Measurements from ENCODE around the gene EDN3. TPM values are rescaled to one million over a fixed set of nuclear protein-coding genes. Genes with fewer than 3 reads are reported as not detected.

The EDN3 gene
- total and polyA plus RNA-seq, 2 of the 8 experiments (the other 6 are each of a cell fraction or from before 2014, with no cell fraction given), result 0.17 to 0.38 TPM

- Histone ChIP-seq H3K23me2 (ENCODE audit: low read depth, low read length) (no peaks in the 10 kb centered on the region), H2AFZ (ENCODE audit: low read length) (no peak overlapping the region), H3K56ac (replicated peaks; ENCODE audit: insufficient read length, low read depth, low read length) (no peak overlapping the region), H2BK15ac (ENCODE audit: low read length) (no peak overlapping the region), H3K79me1 (ENCODE audit: low read depth, low read length) (no peaks in the 10 kb centered on the region), H4K5ac (ENCODE audit: insufficient read length, low read depth, low read length) (no peak overlapping the region), H2BK20ac (ENCODE audit: low read length) (no peak overlapping the region), H2BK120ac (replicated peaks; ENCODE audit: low read depth, low read length) (no peak overlapping the region), H3K14ac (ENCODE audit: insufficient read length) (no peak overlapping the region), H3K27me3 (replicated peaks in 1 of 4; ENCODE audit: control insufficient read depth in 3 of 4, extremely low read depth in 1 of 4, insufficient read depth in 3 of 4, low read length in 3 of 4) (no peaks in the 10 kb centered on the region; a peak in 1 of 7 replicates), H3K4me1 (replicated peaks in 1 of 4; ENCODE audit: control insufficient read depth in 3 of 4, insufficient read depth in 4 of 4, low read length in 3 of 4) (peaks cover 0 to 2% (median 0%) of the 10 kb centered on the region in 4 experiments; a peak in 1 of 7 replicates), H3K36me3 (ENCODE audit: control insufficient read depth in 2 of 4, insufficient read depth in 4 of 4, low read length in 3 of 4) (no peaks in the 10 kb centered on the region), H3K27ac (ENCODE audit: low read depth, low read length) (no peak overlapping the region), H3K4me3 (ENCODE audit: extremely low read depth in 1 of 4, insufficient read depth in 2 of 4, low read depth in 3 of 4, low read length in 4 of 4) (no peak overlapping the region), H3K23ac (ENCODE audit: insufficient read length) (no peak overlapping the region), H3K9me3 (ENCODE audit: insufficient read depth in 2 of 2, low read depth in 1 of 2, low read length in 1 of 2) (no peaks in the 10 kb centered on the region), H2BK12ac (ENCODE audit: low read depth, low read length) (no peak overlapping the region), H3K79me2 (ENCODE audit: control insufficient read depth in 1 of 2, insufficient read depth in 2 of 2, low read length in 2 of 2) (no peaks in the 10 kb centered on the region), H2AK5ac (ENCODE audit: low read depth, low read length) (no peak overlapping the region), H3K9ac (replicated peaks in 1 of 4; ENCODE audit: extremely low read depth in 1 of 4, low read depth in 3 of 4, low read length in 3 of 4) (no peak overlapping the region), H3K4me2 (ENCODE audit: insufficient read depth in 1 of 2, low read depth in 2 of 2, low read length in 2 of 2) (no peak overlapping the region), H4K8ac (ENCODE audit: extremely low read depth, insufficient read depth, low read length) (no peak overlapping the region), H4K20me1 (replicated peaks in 1 of 2; ENCODE audit: control insufficient read depth in 1 of 2, insufficient read depth in 2 of 2, low read length in 2 of 2) (no peaks in the 10 kb centered on the region), H4K91ac (replicated peaks; ENCODE audit: insufficient read length, low read length) (no peak overlapping the region), H3K18ac (ENCODE audit: extremely low read depth, low read length) (no peak overlapping the region), H2BK5ac (ENCODE audit: low read depth, low read length) (no peak overlapping the region), H3K4ac (replicated peaks; ENCODE audit: insufficient read length, low read depth, low read length) (no peak overlapping the region)
- POLR2A ChIA-PET (ENCODE audit: partially characterized antibody), result no interaction called here
- DNase-seq (ENCODE audit: low read depth in 1 of 2, low spot score in 2 of 2), result no peak
- no peak for FAIRE-seq
- 94% methylated on average over 16 of the region's 16 CpGs; no CpG with 5 or more reads in 1 of the 2 experiments for WGBS, 2 experiments (ENCODE audit: extremely low coverage in 1 of 2, insufficient coverage in 1 of 2, insufficient read length in 1 of 2, insufficient replicate concordance in 2 of 2, low coverage in 1 of 2, low lambda C conversion rate in 2 of 2, missing lambda C conversion rate in 1 of 2)
- CTCF ChIA-PET (ENCODE audit: partially characterized antibody), result interaction anchor here (0.7 to 2.1 kb wide), 4 partner anchors 8 to 177 kb away, joined by 3 to 7 read pairs (median 4); no protein-coding TSS in a partner anchor
- no peak for TF ChIP-seq GTF2F1 (IDR thresholded peaks at IDR 0.05; ENCODE audit: borderline replicate concordance, low read depth, low read length)
These were observed 20.6 kb downstream of the EDN3 start for GRCh38 chr20:59320854-59321647.
